Nucleus accumbens (tissue), 56 donors: ENCODE measurements around the gene MYO10.
A peak's percentile ranks its signal among the peaks of the same experiment; 100 is the strongest.
"Not testable (repeated sequence)": the region's sequence is repeated elsewhere in the genome, so short reads cannot be mapped to it uniquely, and the experiment has no call there.

Experiments used
- DNase-seq, 56 donors: peaks; one replicate each; lab custom pipeline; 2025; lab: John Stamatoyannopoulos, UW

The MYO10 gene

DNA sequence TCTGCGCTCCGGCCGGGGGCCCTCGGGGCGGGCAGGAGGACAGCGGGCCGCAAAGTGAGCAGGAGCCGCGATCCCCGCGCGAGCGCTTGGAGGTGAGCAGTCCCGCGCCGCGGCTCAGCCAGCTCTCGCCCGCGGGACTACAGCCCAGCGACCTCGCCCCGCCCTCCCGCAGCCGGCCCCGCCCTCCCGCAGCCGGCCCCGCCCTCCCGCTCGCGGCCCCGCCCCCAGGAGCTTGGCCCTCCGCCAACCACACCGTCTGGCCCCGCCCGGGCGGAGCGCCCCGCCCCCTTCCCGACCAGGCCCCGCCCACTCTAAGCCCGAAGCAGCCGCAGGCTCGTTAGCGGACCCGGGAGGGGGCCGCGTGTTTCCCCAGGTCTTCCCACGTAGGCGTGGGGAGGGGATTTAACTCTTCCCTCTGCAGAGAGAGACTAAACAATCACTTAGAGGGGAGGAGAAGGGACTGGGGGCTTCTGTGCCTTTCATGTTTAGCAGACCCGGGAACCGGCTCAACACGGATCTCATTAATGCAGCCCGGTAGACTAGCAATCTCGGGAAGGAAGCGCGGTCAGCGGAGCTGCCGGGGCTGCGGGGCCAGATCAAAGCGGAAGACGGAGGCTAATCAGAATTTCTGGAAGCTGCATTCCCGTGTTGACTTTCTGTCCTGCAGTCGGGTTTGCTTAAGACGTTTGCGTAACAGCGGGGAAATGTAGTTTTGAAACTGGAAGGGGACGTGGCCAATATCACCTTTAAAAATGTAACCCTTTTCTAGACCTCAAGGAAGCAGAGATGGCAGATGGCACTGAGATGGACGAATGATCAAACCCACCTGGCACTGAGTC is at the start of gene MYO10:
Gene MYO10 (minus strand): TSS at position 139 of the 839 bp plus-strand sequence. CDS start 480 bp downstream, outside the sequence.
- DNase-seq, result peak in 40 of 56 donors; percentile 1 to 64 (median 22)

DNA sequence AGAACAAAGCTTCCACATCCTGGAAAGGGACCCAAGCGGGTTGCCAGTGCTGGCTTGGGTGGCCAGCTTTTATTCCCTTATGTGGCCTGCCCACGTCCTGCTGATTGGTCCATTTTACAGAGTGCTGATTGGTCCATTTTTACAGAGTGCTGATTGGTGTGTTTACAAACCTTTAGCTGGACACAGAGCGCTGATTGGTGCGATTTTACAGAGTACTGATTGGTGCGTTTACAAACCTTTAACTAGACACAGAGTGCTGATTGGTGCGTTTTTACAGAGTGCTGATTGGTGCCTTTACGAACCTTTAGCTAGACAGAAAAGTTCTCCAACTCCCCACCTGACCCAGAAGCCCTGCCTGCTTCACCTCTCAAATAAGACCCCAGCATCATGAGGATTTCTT is 49.2 kb upstream of the MYO10 start:
- DNase-seq, result not testable (repeated sequence)

DNA sequence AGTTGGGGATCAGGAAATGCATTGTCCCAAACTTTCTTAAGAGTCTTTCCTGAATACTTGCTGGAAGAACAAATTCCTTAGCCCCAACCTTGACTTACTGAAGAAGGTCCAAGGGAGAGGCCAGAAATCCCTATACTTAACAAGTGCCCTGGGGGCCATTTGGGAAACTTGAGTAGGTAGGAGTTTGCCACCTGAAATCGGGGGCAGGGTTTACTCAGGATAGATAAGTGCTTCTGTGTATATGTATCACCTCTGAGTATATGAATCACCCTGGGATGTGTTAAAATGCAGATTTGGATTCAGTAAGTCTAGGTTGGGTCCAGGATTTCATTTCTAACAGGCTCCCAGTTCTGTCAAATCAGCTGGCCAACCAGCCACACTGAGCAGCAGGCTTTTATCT is 47.9 kb upstream of the MYO10 start:
- no peak for DNase-seq

DNA sequence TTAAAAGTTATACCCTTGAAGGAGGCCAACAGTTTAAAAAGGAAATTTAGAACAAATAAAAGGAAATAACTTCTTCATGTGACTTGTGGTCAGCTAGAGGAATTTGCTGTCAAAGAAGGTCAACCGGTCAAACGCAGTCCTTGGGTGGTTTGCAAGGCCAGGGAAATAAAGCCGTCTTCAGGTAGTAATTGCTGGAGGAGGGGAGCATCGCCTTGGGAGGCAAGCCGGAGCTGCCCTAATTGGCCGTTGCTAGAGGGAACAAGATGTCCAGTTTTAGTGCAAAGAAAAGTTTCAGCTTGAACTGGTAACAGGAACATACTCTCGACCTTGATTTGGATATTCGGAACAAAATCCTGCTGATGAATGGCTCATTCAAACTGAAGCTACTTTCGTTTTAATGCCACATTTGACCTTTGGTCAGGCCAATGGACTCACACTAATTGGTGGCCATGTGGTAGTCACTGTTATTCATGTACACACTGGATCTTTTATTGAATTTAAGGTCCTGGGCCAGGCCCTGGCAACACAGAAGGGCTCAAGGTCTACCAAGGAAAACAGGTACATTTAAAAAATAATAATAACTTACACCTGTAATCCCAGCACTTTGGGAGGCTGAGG is 47.0 kb upstream of the MYO10 start:
- no peak for DNase-seq

DNA sequence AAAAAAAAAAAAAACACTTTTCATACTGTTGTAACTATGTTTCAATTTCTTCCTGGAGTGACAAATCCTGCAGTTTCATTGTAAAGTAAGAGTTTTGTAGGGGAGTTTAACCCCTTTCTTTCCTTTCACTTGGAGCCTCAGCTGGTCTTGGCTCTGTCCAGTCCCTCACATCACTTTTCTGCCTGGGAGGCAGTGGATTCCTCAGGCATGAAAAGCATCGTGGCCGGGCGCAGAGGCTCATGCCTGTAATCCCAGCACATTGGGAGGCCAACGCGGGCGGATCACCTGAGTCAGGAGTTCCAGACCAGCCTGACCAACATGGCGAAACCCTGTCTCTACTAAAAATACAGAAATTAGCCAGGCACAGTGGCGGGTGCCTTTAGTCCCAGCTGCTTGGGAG is 45.6 kb upstream of the MYO10 start:
- DNase-seq, result no peak

DNA sequence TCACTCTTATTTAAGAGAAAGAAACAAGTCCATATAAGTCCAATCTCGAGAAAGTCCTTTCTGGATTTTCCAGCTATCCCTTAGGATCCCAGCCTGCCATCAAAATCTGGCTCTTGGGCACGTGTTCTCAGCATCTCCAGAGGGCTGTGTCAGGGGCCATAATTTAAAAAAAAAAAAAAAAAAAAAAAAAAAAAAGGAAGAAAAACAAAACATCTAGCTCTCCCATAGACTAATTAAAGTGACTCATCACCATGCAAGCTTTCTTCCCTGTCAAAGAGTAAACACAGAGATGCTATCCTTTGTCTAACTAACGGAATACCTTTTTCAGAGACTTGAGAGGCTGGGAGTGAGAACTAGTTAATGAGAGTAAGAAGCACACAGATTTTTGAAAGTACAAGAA is 44.9 kb upstream of the MYO10 start:
- no peak for DNase-seq

DNA sequence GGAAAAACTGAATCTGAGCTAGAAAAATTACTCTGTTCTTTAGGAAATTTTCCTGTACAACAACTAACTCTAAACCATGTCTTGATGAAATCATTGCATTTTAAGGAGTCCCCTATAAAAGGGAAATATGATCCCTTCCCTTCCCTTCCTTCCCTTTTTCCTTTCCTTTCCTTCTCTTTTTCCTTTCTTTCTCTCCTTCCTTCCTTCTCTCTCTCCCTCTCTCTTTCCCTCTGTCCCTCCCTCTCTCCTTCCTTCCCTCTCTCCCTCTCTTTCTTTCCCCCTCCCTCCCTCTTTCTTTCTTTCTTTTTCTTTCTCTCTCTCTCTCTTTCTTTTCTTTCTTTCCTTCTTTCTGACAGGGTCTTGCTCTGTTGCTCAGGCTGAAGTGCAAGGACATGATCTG is 42.2 kb upstream of the MYO10 start:
- no peak for DNase-seq

DNA sequence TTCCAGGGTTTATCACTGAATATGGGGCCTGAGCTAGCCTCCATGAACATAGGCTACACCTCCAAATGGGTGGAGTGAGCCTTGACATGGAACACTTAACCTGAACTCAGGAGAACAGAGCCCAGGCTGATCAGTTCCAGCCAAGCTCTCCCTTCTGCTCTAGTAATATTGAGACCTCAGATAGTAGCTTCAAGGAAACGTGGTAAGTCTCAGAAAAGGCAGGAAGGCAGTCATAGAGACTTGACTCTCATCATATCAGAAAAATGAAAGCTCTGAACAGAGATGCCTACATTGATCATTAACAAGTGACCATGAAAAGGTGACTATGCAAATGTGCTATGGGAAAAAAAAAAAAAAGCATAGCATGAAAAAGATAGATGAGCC is 40.5 kb upstream of the MYO10 start:
- no peak for DNase-seq

DNA sequence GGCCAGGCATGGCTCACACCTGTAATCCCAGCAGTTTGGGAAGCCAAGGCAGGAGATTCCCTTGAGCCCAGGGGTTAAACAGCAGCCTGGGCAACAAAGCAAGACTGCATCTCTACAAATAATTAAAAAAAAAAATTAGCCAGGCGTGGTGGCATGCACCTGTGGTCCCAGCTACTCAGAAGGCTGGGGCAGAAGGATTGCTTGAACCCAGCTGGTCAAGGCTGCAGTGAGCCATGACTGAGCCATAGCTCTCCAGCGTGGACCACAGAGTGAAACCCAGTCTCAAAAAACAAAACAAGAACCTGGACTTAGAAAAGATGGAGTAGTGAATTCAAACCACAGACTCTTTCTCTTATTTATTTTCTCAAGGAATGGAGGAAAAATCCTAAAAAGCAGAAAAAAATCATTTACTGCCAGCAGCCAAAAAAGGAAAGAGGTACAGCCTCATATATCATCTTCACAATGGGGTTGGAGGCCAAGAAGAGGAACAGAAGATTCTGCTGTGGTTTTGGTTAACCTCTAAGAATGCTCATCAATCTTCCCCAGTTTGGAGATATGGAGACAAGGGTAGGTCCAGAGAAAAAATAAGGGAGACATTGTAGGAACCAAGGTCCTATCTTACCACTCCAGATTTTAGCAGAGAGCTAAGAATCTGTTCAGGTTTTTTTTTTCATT is 40.0 kb upstream of the MYO10 start:
- no peak for DNase-seq

DNA sequence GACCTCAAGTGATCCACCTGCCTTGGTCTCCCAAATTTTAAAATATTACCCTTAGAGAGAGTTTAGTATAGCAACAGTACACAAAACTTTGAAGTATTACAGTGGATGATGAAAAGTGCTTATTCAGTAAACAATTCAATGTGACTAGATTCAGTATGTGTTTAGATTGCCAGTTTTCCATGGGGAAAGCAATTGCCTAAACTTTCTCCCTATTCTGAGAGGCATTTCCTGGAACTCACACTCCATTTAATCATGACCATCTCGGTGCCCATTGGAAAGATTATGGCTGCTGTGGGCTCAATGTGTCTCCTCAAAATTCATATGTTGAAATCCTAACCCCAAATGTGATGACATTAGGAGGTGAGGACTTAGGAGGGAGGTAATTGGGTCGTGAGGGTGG is 38.9 kb upstream of the MYO10 start:
- no peak for DNase-seq

DNA sequence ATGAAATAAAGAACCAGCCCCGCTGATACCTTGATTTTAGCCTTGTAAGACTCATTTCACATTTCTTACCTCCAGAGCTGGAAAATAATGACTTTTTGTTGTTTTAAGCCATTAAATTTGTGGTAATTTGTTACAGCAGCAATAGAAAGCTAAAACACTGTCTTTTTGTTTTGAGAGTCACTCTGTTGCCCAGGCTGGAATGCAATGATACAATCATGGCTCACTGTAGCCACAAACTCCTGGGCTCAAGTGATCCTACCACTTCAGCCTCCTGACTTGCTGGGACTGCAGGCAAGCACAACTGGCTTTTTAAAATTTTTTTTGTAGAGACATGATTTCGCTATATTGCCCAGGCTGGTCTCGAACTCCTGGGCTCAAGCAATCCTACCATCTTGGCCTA is 34.7 kb upstream of the MYO10 start:
- no peak for DNase-seq

DNA sequence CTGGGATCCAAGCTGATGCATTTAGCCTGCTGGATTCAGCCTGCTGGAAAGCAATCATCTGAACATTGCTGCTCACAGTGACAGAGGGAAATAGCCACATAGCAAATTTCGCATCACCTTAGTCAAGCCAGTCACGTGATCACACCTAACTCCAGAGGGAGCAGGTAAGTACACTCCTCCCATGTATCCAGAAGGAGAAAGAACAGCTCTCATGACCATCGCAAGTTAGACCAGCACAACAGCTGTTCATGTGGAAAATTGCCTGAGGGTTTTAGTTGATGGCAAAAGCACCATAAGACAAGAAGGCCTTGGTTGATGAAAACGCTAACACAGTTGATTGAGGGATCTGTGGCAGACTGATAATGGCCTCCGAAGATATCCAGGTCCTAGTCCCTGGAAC is 34.2 kb upstream of the MYO10 start:
- no peak for DNase-seq

DNA sequence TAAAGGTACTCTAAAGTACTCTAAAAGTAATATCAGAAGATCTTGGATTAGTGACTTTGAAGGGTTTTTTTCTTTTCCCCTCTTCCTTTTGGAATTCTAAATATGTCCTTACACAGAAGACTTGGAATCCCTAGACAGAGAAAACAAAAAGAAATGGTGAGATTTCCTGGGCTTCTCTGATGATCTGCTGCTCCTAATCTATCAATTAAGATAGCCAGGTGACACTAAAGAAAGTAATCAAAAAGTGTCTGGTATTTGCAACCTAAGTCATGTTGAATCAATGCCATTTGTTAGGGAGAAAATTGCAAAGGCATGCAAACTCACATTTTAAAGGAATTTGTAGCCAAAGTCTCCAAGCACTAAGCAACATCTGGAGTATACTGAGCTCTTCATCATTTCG is 29.5 kb upstream of the MYO10 start:
- DNase-seq, result no peak

DNA sequence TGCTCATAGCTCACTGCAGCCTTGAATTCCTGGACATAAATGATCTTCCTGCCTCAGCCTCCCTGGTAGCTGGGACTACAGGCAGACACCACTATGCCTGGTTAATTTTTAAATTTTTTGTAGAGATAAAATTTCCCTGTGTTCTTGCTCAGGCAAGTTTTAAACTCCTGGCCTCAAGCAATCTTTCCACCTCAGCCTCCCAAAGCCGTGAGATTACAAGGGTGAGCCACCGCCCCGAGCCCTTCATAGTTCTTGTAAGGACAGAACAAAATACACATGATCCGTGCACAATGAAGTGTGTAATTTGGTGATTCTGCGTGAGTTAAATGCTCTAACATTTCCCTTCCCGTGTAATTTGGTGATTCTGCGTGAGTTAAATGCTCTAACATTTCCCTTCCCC is 27.7 kb upstream of the MYO10 start:
- no peak for DNase-seq

DNA sequence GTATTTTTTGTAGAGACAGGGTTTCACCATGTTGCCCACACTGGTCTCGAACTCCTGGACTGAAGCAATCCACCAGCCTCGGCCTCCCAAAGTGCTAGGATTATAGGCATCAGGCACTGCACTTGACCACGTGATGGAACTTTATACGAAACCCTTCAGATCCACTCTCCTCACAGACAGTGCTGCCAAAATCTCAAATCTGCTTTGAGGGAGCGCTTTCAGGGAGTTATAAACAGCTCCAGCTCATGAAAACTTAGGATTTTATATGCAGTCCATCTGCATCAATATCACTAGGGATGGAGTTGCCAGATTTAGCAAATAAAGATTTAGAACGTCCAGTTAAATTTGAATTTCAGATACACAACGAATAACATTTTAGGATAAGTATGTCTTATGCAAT is 25.0 kb upstream of the MYO10 start:
- no peak for DNase-seq

DNA sequence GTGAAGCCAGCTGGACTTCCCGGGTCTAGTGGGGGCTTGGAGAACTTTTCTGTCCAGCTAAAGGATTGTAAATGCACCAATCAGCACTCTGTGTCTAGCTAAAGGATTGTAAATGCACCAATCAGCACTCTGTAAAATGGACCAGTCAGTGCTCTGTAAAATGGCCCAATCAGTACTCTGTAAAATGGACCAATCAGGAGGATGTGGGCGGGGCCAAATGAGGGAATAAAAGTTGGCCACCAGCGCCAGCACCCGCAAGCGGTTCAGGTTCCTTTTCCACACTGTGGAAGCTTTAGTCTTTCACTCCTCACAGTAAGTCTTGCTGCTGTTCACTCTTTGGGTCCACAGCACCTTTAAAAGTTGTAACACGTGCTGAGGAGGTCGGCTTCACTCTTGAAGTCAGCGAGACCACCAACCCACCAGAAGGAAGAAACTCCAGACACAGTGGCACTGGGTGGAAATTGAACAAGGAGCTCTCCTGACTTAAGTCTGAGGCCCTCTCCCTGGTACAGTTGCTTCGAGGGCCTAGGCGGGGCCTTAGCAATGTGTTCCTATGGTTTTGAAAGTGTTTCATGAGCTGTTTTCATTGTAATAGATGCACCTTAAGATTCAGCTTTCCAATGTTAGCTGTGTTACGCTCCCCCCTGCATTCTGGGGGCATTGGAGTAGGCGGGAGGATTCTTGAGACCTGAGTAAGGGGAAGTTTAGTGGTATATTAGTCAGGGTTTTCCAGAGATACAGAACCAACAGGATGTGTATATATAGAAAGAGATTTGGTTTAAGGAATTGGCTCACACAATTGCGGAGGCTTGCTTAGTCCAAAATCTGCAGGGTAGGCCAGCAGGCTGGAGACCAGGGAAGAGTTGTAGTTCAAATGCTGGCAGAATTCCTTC is 21.5 kb upstream of the MYO10 start:
- DNase-seq, result no peak

DNA sequence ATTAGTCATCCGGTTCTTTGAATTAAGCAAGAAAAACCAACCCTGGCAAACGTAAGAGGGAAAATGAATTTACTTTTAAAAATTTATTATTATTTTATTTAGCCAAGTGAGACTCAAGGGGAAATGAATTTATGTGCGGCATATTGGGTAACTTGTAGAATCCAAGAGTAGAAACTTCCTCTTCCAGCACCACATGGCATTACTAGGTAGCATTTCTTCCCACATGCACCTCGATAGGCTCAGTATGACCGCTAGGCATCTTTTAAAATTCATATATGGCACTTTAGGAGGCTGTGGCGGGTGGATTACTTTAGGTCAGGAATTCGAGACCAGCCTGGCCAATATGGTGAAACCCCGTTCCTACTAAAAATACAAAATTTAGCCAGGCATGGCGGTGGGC is 17.6 kb upstream of the MYO10 start:
- DNase-seq, result no peak

DNA sequence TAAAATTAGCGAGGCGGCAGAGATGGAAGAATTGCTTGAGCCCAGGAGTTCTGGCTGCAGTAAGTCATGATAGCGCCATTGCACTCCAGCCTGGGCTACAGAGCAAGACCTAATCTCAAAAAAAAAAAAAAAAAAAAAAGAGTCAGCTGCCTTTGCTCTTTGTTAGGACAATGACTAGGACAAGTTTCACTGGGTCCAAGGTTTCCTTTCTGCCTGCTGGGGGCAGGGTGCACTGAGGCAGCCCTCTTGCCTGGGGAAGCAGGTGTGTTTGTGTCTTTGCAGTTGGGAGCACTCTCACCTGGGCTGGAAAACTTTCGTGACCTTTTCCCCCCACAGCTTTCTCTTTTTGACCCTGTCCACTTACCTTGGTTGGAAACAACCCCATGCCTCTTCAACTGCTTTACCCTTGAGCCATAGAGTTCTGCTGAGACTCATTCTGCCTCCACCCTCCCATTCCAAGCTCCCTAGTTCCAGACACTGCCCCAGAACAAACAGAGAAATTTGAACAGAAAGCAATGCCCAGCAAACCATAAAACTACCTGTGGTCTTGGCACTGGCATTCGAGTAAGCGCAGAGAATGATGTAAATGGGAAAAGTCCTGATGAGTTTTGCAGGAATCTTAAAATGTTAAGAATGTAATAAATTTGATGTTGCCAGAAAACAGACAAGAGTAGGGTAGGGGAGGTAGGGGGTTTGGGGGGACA is 17.0 kb upstream of the MYO10 start:
- DNase-seq, result no peak

DNA sequence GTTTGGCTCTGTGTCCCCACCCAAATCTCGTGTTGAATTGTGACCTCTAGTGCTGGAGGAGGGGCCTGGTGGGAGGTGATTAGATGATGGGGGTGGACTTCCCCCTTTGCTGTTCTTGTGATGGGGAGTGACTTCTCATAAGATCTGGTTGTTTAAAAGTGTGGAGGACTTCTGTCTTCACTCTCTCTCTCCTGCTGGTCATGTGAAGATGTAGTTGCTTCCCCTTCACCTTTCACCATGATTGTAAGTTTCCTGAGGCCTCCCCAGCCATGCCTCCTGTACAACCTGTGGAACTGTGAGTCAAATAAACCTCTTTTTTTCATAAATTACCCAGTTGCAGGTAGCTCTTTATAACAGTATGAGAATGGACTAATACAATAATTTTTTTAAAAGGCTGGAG is 10.6 kb upstream of the MYO10 start:
- no peak for DNase-seq
